Effector memory CD4-positive, alpha-beta T cell (primary cell): Measurements from ENCODE around the gene FGF19.

ENCODE experiments used
- DNase-seq, 3 donors: peaks; one replicate each; pipeline ENCODE4 v3.0.0-alpha.2; 2020
- H3K27ac ChIP-seq: 2 replicates; pipeline ENCODE4 v1.7.0; 2013; ENCODE audit warnings: mild to moderate bottlenecking, low read length, moderate library complexity; ENCODE audit not compliant: insufficient read depth, poor library complexity, severe bottlenecking
- H3K27me3 ChIP-seq: replicated peaks from 2 replicates; pipeline ENCODE4 v1.7.0; 2013; ENCODE audit warnings: mild to moderate bottlenecking, low read length; ENCODE audit not compliant: insufficient read depth, control insufficient read depth, poor library complexity, severe bottlenecking
- H3K36me3 ChIP-seq: 2 replicates; pipeline ENCODE4 v1.7.0; 2013; ENCODE audit warnings: mild to moderate bottlenecking, low read length, moderate library complexity; ENCODE audit not compliant: control insufficient read depth, insufficient read depth
- H3K4me1 ChIP-seq: 2 replicates; pipeline ENCODE4 v1.7.0; 2013; ENCODE audit warnings: low read length, mild to moderate bottlenecking; ENCODE audit not compliant: control insufficient read depth, insufficient read depth, poor library complexity, severe bottlenecking
- H3K4me3 ChIP-seq: 2 replicates; pipeline ENCODE4 v1.7.0; 2013; ENCODE audit warnings: low read length, low read depth, mild to moderate bottlenecking; ENCODE audit not compliant: insufficient read depth, poor library complexity, severe bottlenecking
- H3K9me3 ChIP-seq: 2 replicates; pipeline ENCODE4 v1.7.0; 2013; ENCODE audit warnings: mild to moderate bottlenecking, low read length, moderate library complexity; ENCODE audit not compliant: control insufficient read depth

Gene FGF19

DNA sequence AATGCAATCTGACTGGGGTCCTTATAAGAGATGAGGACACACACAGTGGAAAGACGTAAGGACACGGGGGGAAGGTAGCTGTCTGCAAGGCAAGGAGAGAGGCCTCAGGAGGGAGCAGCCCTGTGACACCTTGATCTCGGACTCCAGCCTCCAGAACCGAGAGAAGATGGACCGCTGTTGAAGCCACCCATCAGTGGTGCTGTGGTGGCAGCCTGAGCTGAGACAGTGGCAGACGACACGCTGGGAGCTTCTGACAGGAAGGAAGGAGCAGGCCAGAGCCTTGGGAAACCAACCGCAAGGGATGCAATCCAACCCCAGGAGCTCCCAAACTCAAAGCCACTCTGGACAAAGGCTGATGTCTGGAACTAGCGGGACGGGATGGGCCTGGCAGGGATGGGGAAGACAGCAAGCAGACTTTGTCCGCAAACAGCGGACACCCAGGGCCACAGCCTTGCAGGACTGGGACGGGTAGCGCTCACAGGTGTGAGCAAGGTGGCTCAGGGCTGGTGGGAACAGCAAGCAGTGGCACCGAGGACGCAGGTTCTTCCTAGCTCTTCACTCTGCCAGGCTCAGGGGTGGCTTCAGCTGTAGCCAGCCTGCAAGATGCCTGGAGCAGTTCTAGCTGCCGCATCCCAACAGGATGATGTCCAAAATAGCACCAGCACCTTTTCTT lies 39.6 kb downstream of the FGF19 start:
- Histone ChIP-seq H3K27me3 (no peaks in the 10 kb centered on the region), H3K27ac (no peak overlapping the region), H3K36me3 (peaks cover 45% of the 10 kb centered on the region), H3K4me1 (no peaks in the 10 kb centered on the region), H3K4me3 (no peak overlapping the region), H3K9me3 (no peaks in the 10 kb centered on the region)
- no peak for DNase-seq

DNA sequence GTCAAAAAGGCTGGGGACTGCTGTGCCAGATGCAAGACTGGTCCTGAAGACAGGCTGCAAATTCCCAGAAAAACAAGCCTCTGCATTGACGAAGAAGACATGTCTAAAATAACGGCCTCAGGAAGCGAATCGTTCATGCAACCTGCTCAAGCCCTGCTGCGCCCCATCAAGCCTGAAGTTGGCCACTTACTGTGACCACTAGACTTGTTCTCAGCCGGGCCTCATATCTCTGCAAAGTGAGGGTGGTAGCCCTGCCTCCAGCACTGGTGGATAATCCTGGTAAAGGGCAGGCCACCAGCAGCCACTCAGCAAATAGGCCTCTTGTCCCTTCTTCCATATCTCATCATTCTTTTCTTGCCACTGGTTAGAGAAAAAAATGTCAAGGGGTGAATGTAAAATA lies 40.5 kb downstream of the FGF19 start:
- Histone ChIP-seq H3K36me3 (peaks cover 42% of the 10 kb centered on the region), H3K4me1 (no peaks in the 10 kb centered on the region), H3K9me3 (no peaks in the 10 kb centered on the region), H3K4me3 (no peak overlapping the region), H3K27me3 (no peaks in the 10 kb centered on the region), H3K27ac (no peak overlapping the region)
- no peak for DNase-seq

DNA sequence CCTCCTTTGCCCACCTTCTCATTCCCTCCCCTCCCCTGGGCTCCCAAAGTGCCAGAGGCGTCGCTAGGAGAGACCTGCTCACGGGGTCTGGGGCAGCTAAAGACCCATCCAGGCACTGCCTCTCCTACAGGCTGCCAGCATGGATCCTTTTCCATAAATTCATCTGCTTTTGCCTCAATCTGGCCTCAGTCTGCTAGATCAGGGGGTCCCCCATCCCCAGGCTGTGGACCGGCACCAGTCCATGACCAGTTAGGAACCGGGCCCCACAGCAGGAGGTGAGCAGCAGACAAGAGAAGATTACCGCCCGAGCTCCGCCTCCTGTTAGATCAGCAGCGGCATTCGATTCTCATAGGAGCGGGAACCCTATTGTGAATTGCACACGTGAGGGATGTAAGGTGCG lies 41.0 kb downstream of the FGF19 start:
- Histone ChIP-seq H3K9me3 (no peaks in the 10 kb centered on the region), H3K27ac (no peak overlapping the region), H3K36me3 (peaks cover 41% of the 10 kb centered on the region), H3K27me3 (no peaks in the 10 kb centered on the region), H3K4me3 (no peak overlapping the region), H3K4me1 (no peaks in the 10 kb centered on the region)
- no peak for DNase-seq

DNA sequence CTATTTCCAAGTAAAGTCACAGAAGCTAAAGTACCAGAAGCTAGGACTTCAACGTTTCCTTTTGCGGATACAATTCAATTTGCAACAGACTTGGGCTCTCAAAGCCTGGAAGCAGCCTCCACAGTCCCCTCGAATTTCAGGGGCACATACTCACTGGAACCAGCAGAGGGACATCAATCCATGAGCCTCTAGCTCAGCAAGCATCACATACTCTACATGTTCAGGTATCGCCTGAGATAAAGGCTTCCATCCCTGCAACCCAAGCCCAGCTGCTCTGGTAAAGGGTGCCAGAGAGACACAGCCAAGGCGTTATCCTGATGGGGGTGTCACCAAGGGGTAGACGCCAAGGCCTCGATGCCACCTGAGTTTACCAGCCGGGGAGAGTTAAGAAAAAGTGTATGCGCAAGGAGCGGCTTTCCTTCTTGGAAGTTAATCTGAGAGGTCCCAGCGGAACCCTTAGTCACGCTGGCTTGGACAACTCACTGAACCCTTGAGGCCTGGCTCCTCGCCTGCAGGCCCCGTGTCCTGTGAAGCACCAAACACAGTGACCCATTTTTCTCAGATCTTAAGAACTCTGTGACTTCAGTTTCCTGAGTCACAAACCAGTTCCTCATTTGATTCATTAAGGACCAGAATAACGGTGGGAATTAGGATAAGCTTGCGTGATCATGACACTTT lies 41.7 kb downstream of the FGF19 start:
- Histone ChIP-seq H3K36me3 (peaks cover 35% of the 10 kb centered on the region), H3K9me3 (no peaks in the 10 kb centered on the region), H3K27me3 (no peaks in the 10 kb centered on the region), H3K4me3 (no peak overlapping the region), H3K27ac (no peak overlapping the region), H3K4me1 (no peaks in the 10 kb centered on the region)
- no peak for DNase-seq

DNA sequence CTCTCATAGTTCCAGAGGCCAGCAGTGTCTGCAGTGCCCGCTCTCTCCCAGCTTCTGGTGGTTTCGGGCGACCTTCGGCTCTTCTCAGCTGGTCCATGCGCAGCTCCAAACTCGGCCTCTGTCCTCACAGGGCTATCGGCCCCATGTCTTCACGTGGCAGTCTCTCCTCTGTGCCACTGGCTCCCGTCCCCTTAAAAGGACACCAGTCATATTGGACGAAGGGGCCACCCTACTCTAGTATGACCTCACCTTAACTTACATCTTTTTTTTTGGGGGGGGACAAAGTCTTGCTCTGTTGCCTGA lies 42.5 kb downstream of the FGF19 start:
- H3K4me1 ChIP-seq, result no peaks in the 10 kb centered on the region
- H3K36me3 ChIP-seq, result peaks cover 30% of the 10 kb centered on the region
- H3K27me3 ChIP-seq, result no peaks in the 10 kb centered on the region
- H3K4me3 ChIP-seq, result no peak overlapping the region
- H3K9me3 ChIP-seq, result no peaks in the 10 kb centered on the region
- DNase-seq, result no peak
- H3K27ac ChIP-seq, result no peak overlapping the region

DNA sequence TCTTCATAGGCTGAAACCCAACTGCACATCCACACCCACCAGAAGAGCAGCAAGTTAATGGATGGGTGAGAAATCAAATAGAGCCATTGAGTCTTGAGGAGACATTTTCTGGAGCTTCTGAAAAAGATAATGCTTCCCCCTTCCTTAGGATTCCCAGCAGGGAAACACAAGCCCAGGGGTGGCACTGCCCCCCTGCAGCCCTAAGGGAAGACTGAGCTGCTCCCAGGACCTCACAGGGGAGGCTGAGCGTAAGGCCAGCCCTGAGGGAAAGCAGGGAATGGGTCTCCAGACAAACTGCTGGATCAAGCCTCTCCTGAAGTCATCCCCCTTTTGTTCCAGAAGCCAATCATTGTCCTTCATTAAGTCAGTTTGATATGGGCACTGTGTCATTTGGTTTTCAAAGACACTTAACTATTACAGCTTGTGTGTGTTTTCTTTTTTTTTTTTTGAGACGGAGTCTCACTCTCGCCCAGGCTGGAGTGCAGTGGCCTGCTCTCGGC lies 43.8 kb downstream of the FGF19 start:
- no peak for DNase-seq
- no peaks in the 10 kb centered on the region for H3K27me3 ChIP-seq
- H3K27ac ChIP-seq, result no peak overlapping the region
- H3K9me3 ChIP-seq, result no peaks in the 10 kb centered on the region
- H3K4me3 ChIP-seq, result no peak overlapping the region
- H3K4me1 ChIP-seq, result no peaks in the 10 kb centered on the region
- H3K36me3 ChIP-seq, result peaks cover 20% of the 10 kb centered on the region

DNA sequence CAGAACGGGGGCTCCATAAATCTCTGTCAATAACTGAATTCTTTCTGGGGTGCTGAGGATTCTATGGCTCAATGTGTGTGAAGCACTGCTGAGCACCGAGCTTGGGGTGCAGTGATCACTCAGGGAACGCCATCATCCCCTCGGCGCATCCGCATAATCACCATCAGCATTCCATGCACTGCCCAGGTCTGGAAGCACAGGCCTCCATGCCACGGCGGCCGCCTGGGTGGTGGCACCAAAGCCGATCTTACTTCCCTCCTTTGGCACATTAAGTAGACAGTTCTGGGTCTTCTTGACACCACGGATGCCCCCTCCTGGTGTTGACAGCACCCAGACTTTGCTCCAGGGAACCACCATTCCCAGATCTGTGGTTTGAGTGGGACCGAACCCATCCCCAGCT lies 44.2 kb downstream of the FGF19 start:
- H3K36me3 ChIP-seq, result peaks cover 15% of the 10 kb centered on the region
- no peaks in the 10 kb centered on the region for H3K9me3 ChIP-seq
- no peak overlapping the region for H3K4me3 ChIP-seq
- no peak for DNase-seq
- H3K27me3 ChIP-seq, result no peaks in the 10 kb centered on the region
- H3K27ac ChIP-seq, result no peak overlapping the region
- H3K4me1 ChIP-seq, result no peaks in the 10 kb centered on the region

DNA sequence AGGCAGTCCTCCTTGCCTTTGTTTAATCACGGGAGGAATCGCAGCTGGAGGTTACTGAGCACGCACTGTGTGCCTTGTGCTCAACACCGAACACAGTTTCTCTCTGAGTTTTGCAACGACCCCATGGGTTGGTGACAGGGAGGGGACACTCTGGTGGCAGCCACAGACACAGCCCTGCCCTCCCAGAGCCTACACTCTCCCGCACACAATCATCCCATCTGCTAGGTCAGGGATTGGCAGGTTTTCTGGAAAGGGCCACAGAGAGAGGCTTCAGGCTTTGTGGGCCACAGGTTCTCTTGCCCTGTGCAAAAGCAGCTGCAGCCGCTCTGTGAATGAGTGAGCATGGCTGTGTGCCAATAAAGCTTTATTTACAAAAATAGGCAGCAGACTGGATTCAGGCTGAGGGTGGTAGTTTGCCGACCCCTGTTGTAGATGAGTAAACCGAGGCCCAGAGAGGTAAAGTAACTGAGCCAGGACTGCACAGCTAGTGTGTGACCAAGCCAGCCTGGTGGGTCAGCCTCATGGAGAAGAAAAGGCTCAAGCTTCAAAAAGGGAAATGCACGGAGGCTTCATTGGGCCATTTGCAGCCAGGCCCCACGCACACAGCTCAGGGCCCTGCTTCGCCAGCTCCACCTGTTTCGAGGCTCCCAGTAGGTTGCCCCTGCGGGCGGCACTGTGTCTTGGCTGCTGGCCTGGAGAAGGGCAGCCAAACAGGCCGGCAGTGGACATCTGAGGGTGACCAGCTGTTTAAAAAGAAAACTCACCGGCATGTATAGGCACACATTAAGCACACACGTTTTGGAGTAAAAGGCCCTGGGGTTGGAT lies 45.0 kb downstream of the FGF19 start:
- H3K9me3 ChIP-seq, result no peaks in the 10 kb centered on the region
- no peak overlapping the region for H3K4me3 ChIP-seq
- H3K4me1 ChIP-seq, result no peaks in the 10 kb centered on the region
- H3K27me3 ChIP-seq, result no peaks in the 10 kb centered on the region
- DNase-seq, result no peak
- peaks cover 8% of the 10 kb centered on the region for H3K36me3 ChIP-seq
- no peak overlapping the region for H3K27ac ChIP-seq

DNA sequence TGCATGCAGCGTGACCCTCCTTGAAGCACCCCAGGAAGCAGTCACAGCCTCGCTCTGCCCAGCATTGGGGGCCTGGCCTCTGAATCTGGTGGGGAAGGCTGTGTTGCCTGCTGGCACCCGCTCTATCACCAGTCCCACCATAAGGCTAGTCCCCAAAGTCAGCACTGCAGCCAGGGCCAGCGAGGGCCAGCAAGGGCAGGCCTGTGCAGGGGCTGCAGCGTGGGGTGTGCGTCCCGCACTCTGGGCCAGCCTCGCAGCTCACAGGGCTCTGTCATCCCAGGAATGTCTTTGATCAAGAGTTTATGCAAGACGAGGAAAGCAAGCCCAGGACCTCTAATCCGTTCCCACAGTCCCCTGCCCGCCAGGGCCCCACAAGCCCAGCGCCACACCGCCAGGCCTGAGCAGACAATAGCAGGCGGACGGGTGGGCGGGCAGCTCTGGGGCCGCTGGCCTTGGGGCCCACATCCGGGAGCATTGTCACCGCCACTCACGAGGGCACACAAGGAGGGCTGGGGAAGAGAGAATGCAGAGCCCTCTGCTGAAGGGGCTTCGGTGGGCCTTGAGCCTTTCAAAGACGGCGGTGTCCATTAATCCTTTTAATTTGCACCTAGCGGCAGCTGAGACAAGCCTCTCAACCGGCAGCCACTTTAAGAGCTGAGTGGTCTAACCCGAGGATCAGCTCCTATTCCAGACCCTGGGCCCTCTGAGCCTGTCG lies 45.8 kb downstream of the FGF19 start:
- no peaks in the 10 kb centered on the region for H3K9me3 ChIP-seq
- H3K4me1 ChIP-seq, result no peaks in the 10 kb centered on the region
- no peak for DNase-seq
- H3K27ac ChIP-seq, result no peak overlapping the region
- H3K36me3 ChIP-seq, result no peaks in the 10 kb centered on the region
- H3K27me3 ChIP-seq, result no peaks in the 10 kb centered on the region
- H3K4me3 ChIP-seq, result no peak overlapping the region
